B cell (primary cell): Measurements from ENCODE around the gene SCGB1C2. TPM values are rescaled to one million over a fixed set of nuclear protein-coding genes. Genes with fewer than 3 reads are reported as not detected.
"Not testable (repeated sequence)": the region's sequence is repeated elsewhere in the genome, so short reads cannot be mapped to it uniquely, and the experiment has no call there.

Experiments used
- ATAC-seq: fragments of 200-7000 bp; cut with Tn5 transposase; one replicate; pipeline ENCODE4 v1.10.0; 2021; ENCODE audit warnings: low read depth, mild to moderate bottlenecking, moderate number of reproducible peaks, moderate library complexity
- CTCF ChIA-PET: fragments of 350-600 bp; sonication (Branson Sonifier 250); formaldehyde crosslinking; loops from one replicate; lab custom pipeline; 2021; ENCODE audit warnings: antibody characterized with exemption, inconsistent platforms; lab: Charles Lee
- POLR2A ChIA-PET: fragments of 350-600 bp; sonication (Branson Sonifier 250); formaldehyde crosslinking; loops from one replicate; lab custom pipeline; 2021; ENCODE audit warnings: antibody characterized with exemption; lab: Charles Lee
- DNase-seq: peaks from one replicate; pipeline ENCODE4 v3.0.0; 2013
- H2AFZ ChIP-seq: 2 replicates; pipeline ENCODE4 v1.6.1; 2012; ENCODE audit warnings: mild to moderate bottlenecking, low read depth, low read length; ENCODE audit not compliant: insufficient read depth, poor library complexity, severe bottlenecking
- H3K27ac ChIP-seq, 2 donors: 1 replicate in 1 of 2; 2 replicates in 1 of 2; pipeline ENCODE4 v1.5.1; 2012 to 2013; ENCODE audit warnings: low read length in 2 of 2, mild to moderate bottlenecking in 2 of 2, moderate library complexity in 1 of 2
- H3K27me3 ChIP-seq, 4 experiments: fragments of 200-600 bp in 1 of 4; sonication (generic) in 1 of 4; replicated peaks in 1 of 4; 1 replicate in 2 of 4; 2 replicates in 2 of 4; pipeline versions ENCODE4 v1.6.1 to v1.7.0; 2013 to 2016; ENCODE audit warnings: low read length in 3 of 4, mild to moderate bottlenecking in 2 of 4, mixed read lengths in 1 of 4, moderate library complexity in 1 of 4; ENCODE audit not compliant: insufficient read depth in 4 of 4, control insufficient read depth in 3 of 4; ENCODE audit errors: control extremely low read depth in 1 of 4
- H3K36me3 ChIP-seq, 2 experiments: replicated peaks in 1 of 2; 1 replicate in 1 of 2; 2 replicates in 1 of 2; pipeline versions ENCODE4 v1.6.1 to v1.7.1; 2013; ENCODE audit warnings: low read length in 1 of 2; ENCODE audit not compliant: insufficient read depth in 2 of 2, control insufficient read depth in 1 of 2; ENCODE audit errors: control extremely low read depth in 1 of 2, extremely low read depth in 1 of 2
- H3K4me1 ChIP-seq, 2 donors: fragments of 200-600 bp in 1 of 2; sonication (generic) in 1 of 2; 1 replicate in 1 of 2; 2 replicates in 1 of 2; pipeline versions ENCODE4 v1.5.1 to v1.6.1; 2013 to 2017; ENCODE audit warnings: low read length in 2 of 2; ENCODE audit not compliant: control insufficient read depth in 2 of 2, insufficient read depth in 2 of 2
- H3K4me2 ChIP-seq: replicated peaks from 2 replicates; pipeline ENCODE3; 2012; ENCODE audit warnings: mild to moderate bottlenecking, low read depth, low read length; ENCODE audit not compliant: poor library complexity, severe bottlenecking
- H3K4me3 ChIP-seq, 5 experiments: fragments of 200-600 bp in 1 of 5; sonication (generic) in 1 of 5; 1 replicate in 3 of 5; 2 replicates in 2 of 5; pipeline versions ENCODE4 v1.5.1 to v1.7.0; 2011 to 2016; ENCODE audit warnings: low read length in 4 of 5, mild to moderate bottlenecking in 4 of 5, low read depth in 2 of 5, control low read depth in 1 of 5, moderate library complexity in 1 of 5; ENCODE audit not compliant: insufficient read depth in 1 of 5; ENCODE audit errors: control extremely low read depth in 1 of 5, extremely low read depth in 1 of 5
- H3K79me2 ChIP-seq: fragments of 200-600 bp; sonication (generic); one replicate; pipeline ENCODE4 v1.6.0; 2016; ENCODE audit warnings: low read length; ENCODE audit not compliant: control insufficient read depth, insufficient read depth
- H3K9ac ChIP-seq: fragments of 200-600 bp; sonication (generic); 2 replicates; pipeline ENCODE4 v1.6.1; 2017; ENCODE audit warnings: mild to moderate bottlenecking, low read length, moderate library complexity
- H3K9me3 ChIP-seq, 3 donors: one replicate each; pipeline versions ENCODE4 v1.6.1 to v1.7.1; 2013; ENCODE audit warnings: low read length in 2 of 3; ENCODE audit not compliant: control insufficient read depth in 2 of 3, insufficient read depth in 1 of 3; ENCODE audit errors: control extremely low read depth in 1 of 3
- H4K20me1 ChIP-seq: 2 replicates; pipeline ENCODE4 v1.6.0; 2012; ENCODE audit warnings: mild to moderate bottlenecking, low read length; ENCODE audit not compliant: insufficient read depth, control insufficient read depth, poor library complexity, severe bottlenecking
- H3K27ac Mint-ChIP-seq: one replicate; pipeline ENCODE4 v1.8.0; 2021; ENCODE audit warnings: mixed read lengths
- H3K27me3 Mint-ChIP-seq: one replicate; pipeline ENCODE4 v1.8.0; 2021; ENCODE audit warnings: mixed read lengths
- H3K4me1 Mint-ChIP-seq: one replicate; pipeline ENCODE4 v1.8.0; 2021; ENCODE audit warnings: mixed read lengths
- H3K4me3 Mint-ChIP-seq: one replicate; pipeline ENCODE4 v1.8.0; 2021; ENCODE audit warnings: mixed read lengths
- H3K9me3 Mint-ChIP-seq: one replicate; pipeline ENCODE4 v1.8.0; 2022; ENCODE audit warnings: mixed read lengths; ENCODE audit not compliant: insufficient read depth
- WGBS: methylation state at CpG from one replicate; pipeline ENCODE4 v1.1.5; 2013; ENCODE audit warnings: missing lambda C conversion rate; ENCODE audit not compliant: insufficient coverage; 5-methylcytosine and 5-hydroxymethylcytosine counted together
- intact Hi-C: fragments of 100-400 bp; cut with micrococcal nuclease; formaldehyde crosslinking; loops from one replicate; pipeline ENCODE4 v1.10.0; 2022
- polyA plus RNA-seq: library from polyadenylated mRNA; depleted of rRNA; stranded (reverse); fragments of >200 nt; gene quantifications from 2 replicates; pipeline ENCODE4 v1.2.3, GENCODE V29; 2012
- total RNA-seq, 2 donors: library from RNA; stranded (reverse); fragments of 120-200 nt in 1 of 2; gene quantifications; 1 replicate in 1 of 2; 2 replicates in 1 of 2; pipeline versions ENCODE4 v1.2.3 to v1.2.4, GENCODE V29; 2013 to 2022
- TF ChIP-seq, protein P1 (sequence below): fragments of 200-600 bp; IDR thresholded peaks from one replicate; pipeline ENCODE4 v1.8.0; 2022; ENCODE audit warnings: antibody characterized with exemption, mild to moderate bottlenecking

Gene SCGB1C2
- total and polyA plus RNA-seq, 2 donors (not counting 1 experiment from before 2014, with no cell fraction given) = not detected

DNA sequence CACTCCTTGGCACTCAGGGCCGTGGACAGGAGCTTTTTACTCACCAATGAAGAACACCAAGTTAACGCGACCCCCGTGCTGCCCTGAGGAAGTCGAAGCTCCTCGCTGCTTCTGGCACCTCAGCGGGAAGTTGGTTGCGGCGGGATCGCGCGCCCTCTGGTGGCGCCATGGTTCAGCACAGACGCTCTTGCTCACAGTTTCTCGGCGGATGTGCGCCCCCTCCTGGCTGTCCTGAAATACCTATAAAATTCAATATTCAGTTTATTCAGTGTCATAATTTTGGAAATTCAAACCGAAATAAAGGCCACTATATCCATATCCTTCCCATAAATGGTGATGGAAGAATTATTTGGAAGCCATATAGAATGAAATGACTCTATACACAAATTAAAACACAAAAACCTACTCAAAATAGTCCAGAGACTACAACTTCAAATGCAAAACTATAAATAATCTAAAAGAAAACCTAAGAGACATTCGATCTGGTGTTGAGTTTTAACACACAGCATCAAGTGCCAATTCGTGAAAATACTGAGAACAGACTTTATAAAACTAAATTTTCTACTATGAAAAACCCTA lies 18.9 kb upstream of the SCGB1C2 start:
- POLR2A ChIA-PET, H3K4me3 Mint-ChIP-seq, CTCF ChIA-PET, ATAC-seq, H3K4me2 ChIP-seq, H2AFZ ChIP-seq, H3K79me2 ChIP-seq, H3K4me1 ChIP-seq, H3K27me3 Mint-ChIP-seq, H3K27me3 ChIP-seq, H3K4me3 ChIP-seq, H3K27ac Mint-ChIP-seq, H3K4me1 Mint-ChIP-seq, H3K9me3 Mint-ChIP-seq, H4K20me1 ChIP-seq, H3K36me3 ChIP-seq, intact Hi-C loops, H3K9me3 ChIP-seq, H3K27ac ChIP-seq, H3K9ac ChIP-seq: not testable (repeated sequence)
- WGBS = no CpG with 5 or more reads among the region's 20 CpGs
- TF ChIP-seq, protein P1, sequence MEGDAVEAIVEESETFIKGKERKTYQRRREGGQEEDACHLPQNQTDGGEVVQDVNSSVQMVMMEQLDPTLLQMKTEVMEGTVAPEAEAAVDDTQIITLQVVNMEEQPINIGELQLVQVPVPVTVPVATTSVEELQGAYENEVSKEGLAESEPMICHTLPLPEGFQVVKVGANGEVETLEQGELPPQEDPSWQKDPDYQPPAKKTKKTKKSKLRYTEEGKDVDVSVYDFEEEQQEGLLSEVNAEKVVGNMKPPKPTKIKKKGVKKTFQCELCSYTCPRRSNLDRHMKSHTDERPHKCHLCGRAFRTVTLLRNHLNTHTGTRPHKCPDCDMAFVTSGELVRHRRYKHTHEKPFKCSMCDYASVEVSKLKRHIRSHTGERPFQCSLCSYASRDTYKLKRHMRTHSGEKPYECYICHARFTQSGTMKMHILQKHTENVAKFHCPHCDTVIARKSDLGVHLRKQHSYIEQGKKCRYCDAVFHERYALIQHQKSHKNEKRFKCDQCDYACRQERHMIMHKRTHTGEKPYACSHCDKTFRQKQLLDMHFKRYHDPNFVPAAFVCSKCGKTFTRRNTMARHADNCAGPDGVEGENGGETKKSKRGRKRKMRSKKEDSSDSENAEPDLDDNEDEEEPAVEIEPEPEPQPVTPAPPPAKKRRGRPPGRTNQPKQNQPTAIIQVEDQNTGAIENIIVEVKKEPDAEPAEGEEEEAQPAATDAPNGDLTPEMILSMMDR = peak; percentile 70
- DNase-seq = peak; percentile 74

DNA sequence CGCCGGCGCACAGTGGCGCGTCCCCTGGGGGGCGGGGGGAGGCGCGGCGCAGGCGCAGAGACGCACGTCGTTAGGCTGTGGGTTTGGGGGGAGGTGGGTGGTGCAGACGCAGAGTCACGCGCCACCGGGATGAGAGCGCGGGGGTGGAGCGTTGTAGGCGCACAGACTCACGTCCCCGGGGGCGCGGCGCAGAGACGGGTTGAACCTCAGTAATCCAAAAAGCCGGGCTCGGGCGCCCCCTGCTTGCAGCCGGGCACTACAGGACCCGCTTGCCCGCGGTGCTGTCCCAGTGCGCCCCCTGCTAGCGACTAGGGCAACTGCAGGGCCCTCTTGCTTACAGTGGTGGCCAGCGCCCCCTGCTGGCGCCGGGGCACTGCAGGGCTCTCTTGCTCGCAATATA lies 3.4 kb upstream of the SCGB1C2 start:
- CTCF ChIA-PET, H3K4me1 Mint-ChIP-seq, H3K4me3 ChIP-seq: not testable (repeated sequence)

More for the DNA sequence above, 3.4 kb upstream of the SCGB1C2 start:
- H3K27ac ChIP-seq, DNase-seq, ATAC-seq, H4K20me1 ChIP-seq, H3K4me1 ChIP-seq, H3K9me3 Mint-ChIP-seq, H2AFZ ChIP-seq, H3K27ac Mint-ChIP-seq, H3K27me3 Mint-ChIP-seq, H3K36me3 ChIP-seq, H3K79me2 ChIP-seq, H3K27me3 ChIP-seq, intact Hi-C loops, H3K9me3 ChIP-seq, H3K9ac ChIP-seq, POLR2A ChIA-PET, H3K4me2 ChIP-seq, H3K4me3 Mint-ChIP-seq: not testable (repeated sequence)
- no CpG with 5 or more reads among the region's 40 CpGs for WGBS
